ENCODE results near the gene SERBP1.
"Not testable (repeated sequence)": the region's sequence is repeated elsewhere in the genome, so short reads cannot be mapped to it uniquely, and the experiment has no call there.

SERBP1 gene

GRCh38 chr1:67404212-67404620, 26.0 kb downstream of the SERBP1 start:
- DNase-seq, result no peak

- no peak for DNase-seq
Measured at GRCh38 chr1:67401443-67401842, 28.8 kb downstream of the SERBP1 start.

GRCh38 chr1:67400029-67400786, 30.0 kb downstream of the SERBP1 start:
- not testable (repeated sequence) for DNase-seq

- DNase-seq, result no peak
Measured at GRCh38 chr1:67399199-67399993, 30.8 kb downstream of the SERBP1 start.

GRCh38 chr1:67394548-67394947, 35.7 kb downstream of the SERBP1 start:
- no peak for DNase-seq

- no peak for DNase-seq
Measured at GRCh38 chr1:67393737-67394136, 36.5 kb downstream of the SERBP1 start.

GRCh38 chr1:67393240-67393639, 37.0 kb downstream of the SERBP1 start:
- DNase-seq, result peak; percentile 56

- no peak for DNase-seq
Measured at GRCh38 chr1:67390041-67390887, 39.9 kb downstream of the SERBP1 start.

GRCh38 chr1:67383999-67384638, 46.1 kb downstream of the SERBP1 start:
- DNase-seq, result no peak

GRCh38 chr1:67382292-67382691, 47.9 kb downstream of the SERBP1 start:
- DNase-seq, result no peak

GRCh38 chr1:67381154-67381553, 49.0 kb downstream of the SERBP1 start:
- DNase-seq, result no peak

- no peak for DNase-seq
Measured at GRCh38 chr1:67377253-67377652, 52.9 kb downstream of the SERBP1 start.

- no peak for DNase-seq
Measured at GRCh38 chr1:67376381-67376780, 53.8 kb downstream of the SERBP1 start.

GRCh38 chr1:67372898-67373297, 57.3 kb downstream of the SERBP1 start:
- no peak for DNase-seq

- DNase-seq, result no peak
Measured at GRCh38 chr1:67372136-67372535, 58.1 kb downstream of the SERBP1 start.

- DNase-seq, result no peak
Measured at GRCh38 chr1:67371681-67372080, 58.5 kb downstream of the SERBP1 start.

GRCh38 chr1:67371043-67371442, 59.2 kb downstream of the SERBP1 start:
- DNase-seq, result no peak

- DNase-seq, result no peak
Measured at GRCh38 chr1:67368046-67368514, 62.1 kb downstream of the SERBP1 start.

GRCh38 chr1:67367370-67368045, 62.7 kb downstream of the SERBP1 start:
- no peak for DNase-seq

- no peak for DNase-seq
Measured at GRCh38 chr1:67361641-67362040, 68.6 kb downstream of the SERBP1 start.

- no peak for DNase-seq
Measured at GRCh38 chr1:67359592-67359991, 70.6 kb downstream of the SERBP1 start.
